Stomach (tissue), 4 donors: ENCODE results near the gene NR6A1.

Source experiments
- CTCF ChIP-seq, 7 experiments: fragments of 450-650 bp in 4 of 7; fragments of 200-600 bp in 3 of 7; sonication (generic) in 3 of 7; IDR thresholded peaks; one replicate each; pipeline ENCODE4 v1.5.1; 2016 to 2019; ENCODE audit warnings: antibody characterized with exemption in 7 of 7, control low read depth in 2 of 7, mild to moderate bottlenecking in 1 of 7
- POLR2A ChIP-seq, 4 donors: fragments of 450-650 bp; IDR thresholded peaks; one replicate each; pipeline ENCODE4 v1.6.1; 2016; ENCODE audit warnings: antibody characterized with exemption in 4 of 4, control low read depth in 2 of 4, mild to moderate bottlenecking in 1 of 4, moderate library complexity in 1 of 4
- POLR2AphosphoS5 ChIP-seq, 3 donors: sonication (generic); formaldehyde crosslinking; IDR thresholded peaks; one replicate each; pipeline ENCODE4 v1.6.1; 2016; ENCODE audit warnings: antibody characterized with exemption in 3 of 3

GRCh38 chr9:124472770-124473169 lies 298.3 kb downstream of the NR6A1 start:
- TF ChIP-seq CTCF (IDR thresholded peaks at IDR 0.05) (no peak), POLR2AphosphoS5 (IDR thresholded peaks at IDR 0.05) (no peak), POLR2A (IDR thresholded peaks at IDR 0.05) (no peak)
